Activated CD8-positive, alpha-beta memory T cell treated with anti-CD3 and anti-CD28 coated beads for 48 hours (primary cell): ENCODE results near the gene SLC12A9.
"Not testable (repeated sequence)": the region's sequence is repeated elsewhere in the genome, so short reads cannot be mapped to it uniquely, and the experiment has no call there.

Experiments used
- DNase-seq, 3 experiments: peaks; one replicate each; pipeline ENCODE4 v3.0.0-alpha.2; 2020; ENCODE audit warnings: low read depth in 2 of 3, low spot score in 2 of 3

Gene SLC12A9

GRCh38 chr7:100852048-100852872, at the start of gene SLC12A9:
SLC12A9 (plus strand) TSS chr7:100852713; CDS start chr7:100854198, 1,485 bp downstream.
- DNase-seq = peak; percentile 74 to 77 (median 76)

GRCh38 chr7:100802951-100803350, 49.6 kb upstream of the SLC12A9 start:
- DNase-seq = no peak

- no peak for DNase-seq
These were observed 48.9 kb upstream of the SLC12A9 start for GRCh38 chr7:100803398-100804161.

- no peak for DNase-seq
These were observed 47.7 kb upstream of the SLC12A9 start for GRCh38 chr7:100804681-100805431.

- DNase-seq = no peak
These were observed 46.2 kb upstream of the SLC12A9 start for GRCh38 chr7:100806276-100806675.

GRCh38 chr7:100806883-100807282, 45.6 kb upstream of the SLC12A9 start:
- DNase-seq = not testable (repeated sequence)

- DNase-seq = no peak
These were observed 44.1 kb upstream of the SLC12A9 start for GRCh38 chr7:100808354-100808875.

- no peak for DNase-seq
These were observed 41.0 kb upstream of the SLC12A9 start for GRCh38 chr7:100811480-100811879.

- DNase-seq = no peak
These were observed 39.8 kb upstream of the SLC12A9 start for GRCh38 chr7:100812729-100813128.

- DNase-seq = not testable (repeated sequence)
These were observed 36.0 kb upstream of the SLC12A9 start for GRCh38 chr7:100816515-100816914.

GRCh38 chr7:100817097-100817496, 35.4 kb upstream of the SLC12A9 start:
- no peak for DNase-seq

- no peak for DNase-seq
These were observed 34.1 kb upstream of the SLC12A9 start for GRCh38 chr7:100818366-100818765.

GRCh38 chr7:100818825-100819224, 33.7 kb upstream of the SLC12A9 start:
- DNase-seq = no peak

- no peak for DNase-seq
These were observed 32.9 kb upstream of the SLC12A9 start for GRCh38 chr7:100819586-100819985.

- DNase-seq = no peak
These were observed 30.0 kb upstream of the SLC12A9 start for GRCh38 chr7:100822236-100823139.

GRCh38 chr7:100823140-100823525, 29.4 kb upstream of the SLC12A9 start:
- no peak for DNase-seq

GRCh38 chr7:100823534-100823933, 29.0 kb upstream of the SLC12A9 start:
- no peak for DNase-seq

GRCh38 chr7:100824499-100825214, 27.9 kb upstream of the SLC12A9 start:
- DNase-seq = no peak

GRCh38 chr7:100825215-100825671, 27.3 kb upstream of the SLC12A9 start:
- DNase-seq = no peak
